Activated CD4-positive, alpha-beta T cell treated with anti-CD3 and anti-CD28 coated beads for 36 hours (primary cell): ENCODE data around the gene ITGA11. TPM values are rescaled to one million over a fixed set of nuclear protein-coding genes. Genes with fewer than 3 reads are reported as not detected.
A peak's percentile ranks its signal among the peaks of the same experiment; 100 is the strongest.
"Not testable (repeated sequence)": the region's sequence is repeated elsewhere in the genome, so short reads cannot be mapped to it uniquely, and the experiment has no call there.

Experiments used
- ATAC-seq: fragments of 200-7000 bp; cut with Tn5 transposase; one replicate; pipeline ENCODE4 v1.10.0; 2021; ENCODE audit warnings: mild to moderate bottlenecking, moderate library complexity
- CTCF ChIA-PET: fragments of 350-600 bp; sonication (Branson Sonifier 250); formaldehyde crosslinking; loops from one replicate; lab custom pipeline; 2021; ENCODE audit warnings: antibody characterized with exemption; lab: Charles Lee
- POLR2A ChIA-PET: fragments of 350-600 bp; sonication (Branson Sonifier 250); formaldehyde crosslinking; loops from one replicate; lab custom pipeline; 2021; ENCODE audit warnings: antibody characterized with exemption, inconsistent platforms; lab: Charles Lee
- DNase-seq: peaks from one replicate; pipeline ENCODE4 v3.0.0-alpha.2; 2020
- H3K27ac Mint-ChIP-seq: one replicate; pipeline ENCODE4 v1.8.0; 2021; ENCODE audit warnings: mixed read lengths
- H3K27me3 Mint-ChIP-seq: one replicate; pipeline ENCODE4 v1.8.0; 2021; ENCODE audit warnings: mixed read lengths
- H3K36me3 Mint-ChIP-seq: one replicate; pipeline ENCODE4 v1.8.0; 2021; ENCODE audit warnings: low read depth, mixed read lengths
- H3K4me1 Mint-ChIP-seq: one replicate; pipeline ENCODE4 v1.8.0; 2021; ENCODE audit warnings: mixed read lengths
- H3K4me3 Mint-ChIP-seq: one replicate; pipeline ENCODE4 v1.8.0; 2021; ENCODE audit warnings: mild to moderate bottlenecking, moderate library complexity, mixed read lengths
- H3K9me3 Mint-ChIP-seq: one replicate; pipeline ENCODE4 v1.8.0; 2021; ENCODE audit warnings: low read depth, mixed read lengths
- intact Hi-C, 2 experiments: fragments of 100-400 bp; cut with DNase I in 1 of 2; cut with micrococcal nuclease in 1 of 2; formaldehyde crosslinking; loops; one replicate each; pipeline versions ENCODE4 v1.14.2 to v1.15.1; 2022 to 2024; cut with DNase I, micrococcal nuclease
- total RNA-seq, 2 experiments: library from RNA; stranded (reverse); gene quantifications; one replicate each; pipeline ENCODE4 v1.2.3, GENCODE V29; 2021

The ITGA11 gene
- total RNA-seq, 2 experiments from 2014 or later, result 2.9 to 3.2 TPM

DNA sequence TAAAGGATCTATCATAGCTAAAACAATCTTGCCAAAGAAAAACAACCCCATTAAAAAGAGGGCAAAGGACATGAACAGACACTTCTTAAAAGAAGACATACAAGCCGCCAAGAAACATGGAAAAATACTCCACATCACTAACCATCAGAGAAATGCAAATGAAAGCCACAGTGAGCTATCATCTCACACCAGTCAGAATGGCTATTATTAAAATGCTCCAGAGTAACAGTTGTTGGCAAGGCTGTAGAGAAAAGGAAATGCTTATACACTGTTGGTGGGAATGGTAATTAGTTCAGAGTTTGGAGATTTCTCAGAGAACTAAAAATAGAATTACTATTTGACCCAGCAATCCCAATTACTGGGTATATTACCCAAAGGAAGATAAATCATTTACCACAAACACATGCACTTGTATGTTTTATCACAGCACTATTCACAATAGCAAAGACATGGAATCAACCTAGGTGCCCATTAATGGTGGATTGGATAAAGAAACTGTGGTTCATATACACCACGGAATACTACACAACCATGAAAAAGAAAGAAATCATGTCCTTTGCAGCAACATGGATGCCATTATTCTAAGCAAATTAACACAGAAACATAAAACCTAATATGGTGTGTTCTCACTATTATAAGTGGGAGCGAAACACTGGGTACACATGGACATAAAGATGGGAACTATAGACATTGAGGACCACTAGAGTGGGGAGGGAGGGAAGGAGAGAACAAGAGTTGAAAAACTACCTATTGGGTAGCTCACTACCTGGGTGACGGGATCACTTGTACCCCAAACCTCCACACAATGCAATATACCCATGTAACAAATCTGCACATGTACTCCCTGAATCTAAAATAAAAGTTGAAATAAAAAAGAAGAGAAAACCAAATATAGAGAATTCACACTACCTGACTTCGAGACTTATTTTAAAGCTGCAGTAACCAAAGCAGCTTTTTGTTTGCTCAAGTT, 32.6 kb downstream of the ITGA11 start:
- ChIA-PET POLR2A (no interaction called here), CTCF (interaction anchor here (1.0 kb wide), 1 partner anchor 93 kb away, joined by 4 read pairs; no protein-coding TSS in a partner anchor)
- peak; percentile 51 for ATAC-seq
- no peaks in the 10 kb centered on the region for H3K4me1 Mint-ChIP-seq
- H3K4me3 Mint-ChIP-seq, result no peak overlapping the region
- intact Hi-C loops, result no loop called here
- peaks cover 6% of the 10 kb centered on the region for H3K27me3 Mint-ChIP-seq
- no peak for DNase-seq
- H3K36me3 Mint-ChIP-seq, result no peaks in the 10 kb centered on the region
- no peak overlapping the region for H3K27ac Mint-ChIP-seq
- no peaks in the 10 kb centered on the region for H3K9me3 Mint-ChIP-seq

DNA sequence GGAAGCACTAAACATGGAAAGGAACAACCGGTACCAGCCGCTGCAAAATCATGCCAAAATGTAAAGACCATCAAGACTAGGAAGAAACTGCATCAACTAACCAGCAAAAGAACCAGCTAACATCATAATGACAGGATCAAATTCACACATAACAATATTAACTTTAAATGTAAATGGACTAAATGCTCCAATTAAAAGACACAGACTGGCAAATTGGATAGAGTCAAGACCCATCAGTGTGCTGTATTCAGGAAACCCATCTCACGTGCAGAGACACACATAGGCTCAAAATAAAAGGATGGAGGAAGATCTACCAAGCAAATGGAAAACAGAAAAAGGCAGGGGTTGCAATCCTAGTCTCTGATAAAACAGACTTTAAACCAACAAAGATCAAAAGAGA, 34.0 kb downstream of the ITGA11 start:
- POLR2A ChIA-PET, ATAC-seq, H3K9me3 Mint-ChIP-seq, H3K27ac Mint-ChIP-seq, CTCF ChIA-PET, H3K4me1 Mint-ChIP-seq, intact Hi-C loops, H3K36me3 Mint-ChIP-seq, DNase-seq, H3K4me3 Mint-ChIP-seq: not testable (repeated sequence)
- peaks cover 12% of the 10 kb centered on the region for H3K27me3 Mint-ChIP-seq

DNA sequence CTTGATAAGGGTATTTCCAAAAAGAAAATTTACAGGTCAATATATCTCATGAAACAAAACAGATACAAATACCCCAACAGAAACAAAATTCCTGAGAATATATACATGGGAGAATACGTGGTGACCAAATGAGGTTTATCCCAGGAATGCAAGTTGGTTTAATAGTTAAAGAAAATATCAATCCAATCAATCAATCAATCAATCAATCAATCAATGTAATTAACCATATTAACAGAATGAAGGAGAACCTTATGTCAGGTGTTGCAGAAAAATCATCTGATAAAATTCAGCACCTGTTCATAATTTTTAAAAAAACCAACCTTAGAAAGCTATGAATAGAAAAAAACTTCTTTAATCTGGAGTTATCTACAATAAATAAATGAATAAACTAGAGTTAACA, 35.9 kb downstream of the ITGA11 start:
- H3K4me3 Mint-ChIP-seq, result no peak overlapping the region
- intact Hi-C loops, result no loop called here
- DNase-seq (no peak), ATAC-seq (no peak)
- POLR2A ChIA-PET, result no interaction called here
- H3K27ac Mint-ChIP-seq, result no peak overlapping the region
- H3K9me3 Mint-ChIP-seq, result no peaks in the 10 kb centered on the region
- H3K27me3 Mint-ChIP-seq, result peaks cover 24% of the 10 kb centered on the region
- H3K36me3 Mint-ChIP-seq, result no peaks in the 10 kb centered on the region
- CTCF ChIA-PET, result interaction anchor here (0.6 kb wide), 1 partner anchor 90 kb away, joined by 3 read pairs; no protein-coding TSS in a partner anchor
- H3K4me1 Mint-ChIP-seq, result no peaks in the 10 kb centered on the region

DNA sequence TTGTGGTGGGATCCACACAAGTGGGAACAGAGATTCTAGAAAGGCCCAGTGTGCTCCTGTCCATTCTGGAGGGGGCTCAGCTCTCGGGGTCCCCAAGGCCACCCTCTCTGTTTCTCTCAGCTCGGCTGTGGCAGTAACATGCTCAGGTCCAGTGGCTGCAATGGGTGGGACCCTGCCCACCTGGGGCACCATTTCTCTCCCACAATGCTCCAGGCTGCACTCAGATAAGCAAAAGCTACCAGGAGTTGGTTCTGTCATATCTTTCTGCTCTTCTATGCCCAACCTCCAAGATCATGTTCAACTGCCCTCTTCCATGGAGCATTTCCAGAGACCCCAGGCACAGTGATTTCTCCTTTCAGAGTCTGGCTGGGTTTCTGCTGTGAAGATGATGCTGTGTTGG, 40.8 kb downstream of the ITGA11 start:
- Mint-ChIP-seq H3K4me1 (no peaks in the 10 kb centered on the region), H3K4me3 (no peak overlapping the region), H3K27me3 (peaks cover 24% of the 10 kb centered on the region), H3K36me3 (no peaks in the 10 kb centered on the region), H3K27ac (no peak overlapping the region), H3K9me3 (no peaks in the 10 kb centered on the region)
- intact Hi-C loops, result no loop called here
- ChIA-PET CTCF (interaction anchor here (0.7 to 3.0 kb wide), 3 partner anchors 9 to 85 kb away, joined by 3 to 9 read pairs (median 3); no protein-coding TSS in a partner anchor), POLR2A (no interaction called here)
- ATAC-seq (no peak), DNase-seq (no peak)

DNA sequence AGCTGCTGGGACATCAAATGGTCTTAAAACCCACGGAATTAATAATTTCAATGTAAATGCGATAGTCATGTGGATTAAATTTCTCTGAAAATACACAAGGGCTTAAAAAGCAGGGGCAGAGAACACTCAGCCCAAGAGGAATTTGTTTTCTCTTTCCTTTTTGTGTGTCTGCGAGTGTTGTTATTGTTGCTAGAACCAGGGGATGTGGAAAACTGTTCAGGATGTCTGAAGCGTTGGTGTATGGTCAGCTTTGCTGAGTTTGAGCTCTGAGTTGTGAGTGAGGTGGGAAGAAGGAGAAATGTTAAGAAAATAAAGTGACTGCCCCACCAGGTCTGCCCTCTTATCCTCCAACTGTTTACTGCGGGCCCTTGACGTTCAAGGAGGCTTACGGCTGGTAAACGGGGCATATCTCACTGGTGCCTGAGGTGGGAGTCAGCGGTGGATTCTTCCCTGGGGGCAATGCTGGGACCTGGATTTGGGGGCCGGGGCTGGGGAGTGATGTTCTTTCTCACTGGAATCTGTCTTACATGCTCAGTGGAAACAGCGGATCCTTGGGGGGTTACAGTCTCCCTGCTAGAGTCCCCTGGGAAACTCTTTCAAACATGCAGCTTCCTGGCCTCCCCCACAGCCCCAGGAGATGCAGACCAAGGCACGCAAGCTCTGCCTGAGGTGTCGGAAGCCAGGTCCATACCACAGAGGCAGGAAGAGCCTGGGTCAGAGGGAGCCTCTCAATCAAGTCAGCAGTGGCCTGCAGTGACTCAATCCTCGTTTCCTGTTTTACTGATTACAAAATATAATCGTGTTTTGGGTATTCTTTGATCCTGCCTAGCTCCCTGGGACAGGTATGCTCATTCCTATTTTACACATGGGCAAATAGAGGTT, 41.8 kb downstream of the ITGA11 start:
- ChIA-PET POLR2A (no interaction called here), CTCF (interaction anchor here (0.5 to 3.0 kb wide), 4 partner anchors 8 to 365 kb away, joined by 3 to 9 read pairs (median 3); no protein-coding TSS in a partner anchor)
- intact Hi-C loops, result no loop called here
- ATAC-seq (peak; percentile 75), DNase-seq (peak; percentile 28)
- Mint-ChIP-seq H3K4me3 (no peak overlapping the region), H3K4me1 (no peaks in the 10 kb centered on the region), H3K27ac (no peak overlapping the region), H3K9me3 (no peaks in the 10 kb centered on the region), H3K27me3 (peaks cover 21% of the 10 kb centered on the region), H3K36me3 (no peaks in the 10 kb centered on the region)

DNA sequence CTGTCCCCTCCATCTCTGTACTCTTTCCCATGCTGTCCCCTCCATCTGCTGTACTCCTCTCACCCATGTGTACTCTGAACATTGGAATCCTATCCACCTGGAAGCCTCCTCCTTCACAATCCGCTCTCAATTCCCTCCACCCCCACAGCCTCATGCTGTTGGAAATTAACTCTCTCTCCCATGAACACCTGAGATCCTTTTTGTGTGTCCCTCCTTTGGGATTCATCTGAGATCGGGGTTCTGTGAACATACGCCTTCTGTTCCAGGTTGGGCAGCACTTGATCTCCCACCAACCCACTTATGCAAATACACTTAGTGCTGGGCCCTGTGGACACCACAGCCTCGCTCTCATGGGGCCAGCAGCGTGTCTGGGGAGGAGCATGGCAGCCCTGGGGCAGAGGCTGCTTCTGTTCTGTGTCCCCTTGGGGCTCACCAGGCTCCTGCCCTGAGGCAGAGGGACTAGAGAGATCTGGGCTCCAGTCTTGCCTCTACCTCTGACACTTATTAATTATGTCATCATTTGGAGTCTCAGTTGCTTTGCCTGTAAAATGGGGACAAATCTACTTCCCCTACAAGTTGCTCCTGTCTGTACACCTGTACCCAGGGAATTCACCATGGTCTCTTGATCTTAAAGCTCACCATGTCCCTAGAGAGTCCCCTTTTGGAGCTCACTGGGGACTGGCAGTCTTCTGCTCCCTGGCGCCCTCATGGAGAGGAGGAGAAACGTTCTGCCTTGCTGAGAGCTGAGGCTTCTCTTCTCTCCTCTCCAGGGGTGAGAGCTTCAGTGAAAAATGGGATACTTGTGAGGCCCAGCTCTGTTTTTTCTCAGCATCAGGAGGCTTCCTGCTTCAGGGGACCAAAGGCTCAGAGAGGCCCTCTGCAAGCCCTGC, 42.7 kb downstream of the ITGA11 start:
- POLR2A ChIA-PET, result no interaction called here
- H3K4me3 Mint-ChIP-seq, result no peak overlapping the region
- no peaks in the 10 kb centered on the region for H3K36me3 Mint-ChIP-seq
- H3K27me3 Mint-ChIP-seq, result peaks cover 18% of the 10 kb centered on the region
- CTCF ChIA-PET, result interaction anchor here (0.8 to 3.0 kb wide), 3 partner anchors 83 to 366 kb away, joined by 3 to 9 read pairs (median 6); no protein-coding TSS in a partner anchor
- ATAC-seq, result no peak
- H3K4me1 Mint-ChIP-seq, result no peaks in the 10 kb centered on the region
- intact Hi-C loops, result no loop called here
- DNase-seq, result no peak
- H3K27ac Mint-ChIP-seq, result no peak overlapping the region
- H3K9me3 Mint-ChIP-seq, result no peaks in the 10 kb centered on the region

DNA sequence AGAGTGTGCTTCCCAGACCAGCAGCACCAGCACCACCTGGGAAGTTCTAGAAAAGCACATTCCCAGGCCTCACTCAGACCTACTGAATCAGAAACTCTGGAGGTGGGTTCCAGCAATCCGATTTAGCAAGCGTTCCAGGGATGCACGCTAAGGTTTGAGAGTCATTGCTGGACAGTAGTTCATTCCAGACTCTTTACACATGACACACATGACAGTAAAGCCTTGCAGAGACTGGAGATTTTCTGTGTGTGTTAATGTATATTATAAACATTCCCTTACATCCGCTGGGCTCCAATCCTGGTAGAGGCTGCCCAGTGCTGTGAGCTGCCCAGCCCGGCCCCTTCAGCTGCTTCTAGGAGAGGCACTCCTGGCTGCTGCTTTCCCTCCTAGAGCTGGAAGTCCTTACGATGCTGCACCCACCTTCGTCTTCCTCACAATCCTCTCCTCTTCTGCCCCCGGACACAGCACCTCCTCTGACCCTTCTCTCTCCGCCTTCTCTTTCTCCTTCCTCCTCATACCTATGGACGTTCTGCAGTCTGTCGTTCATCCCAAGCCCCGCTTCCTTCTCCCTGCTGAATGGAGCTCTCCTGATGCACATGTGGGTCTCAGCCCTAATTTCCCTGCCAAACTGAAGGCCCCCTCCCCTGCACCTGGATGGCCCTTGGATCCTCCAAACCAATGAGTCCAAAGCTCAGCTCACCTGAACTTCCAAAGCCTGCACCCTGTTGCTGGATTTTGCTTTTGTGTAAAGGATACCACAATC, 44.4 kb downstream of the ITGA11 start:
- Mint-ChIP-seq H3K4me1 (no peaks in the 10 kb centered on the region), H3K27me3 (peaks cover 10% of the 10 kb centered on the region), H3K4me3 (no peak overlapping the region), H3K36me3 (no peaks in the 10 kb centered on the region), H3K27ac (no peak overlapping the region), H3K9me3 (peaks cover under 1% of the 10 kb centered on the region)
- intact Hi-C loops, result no loop called here
- ChIA-PET CTCF (interaction anchor here (1.5 kb wide), 1 partner anchor 81 kb away, joined by 6 read pairs; no protein-coding TSS in a partner anchor), POLR2A (no interaction called here)
- DNase-seq (no peak), ATAC-seq (no peak)

DNA sequence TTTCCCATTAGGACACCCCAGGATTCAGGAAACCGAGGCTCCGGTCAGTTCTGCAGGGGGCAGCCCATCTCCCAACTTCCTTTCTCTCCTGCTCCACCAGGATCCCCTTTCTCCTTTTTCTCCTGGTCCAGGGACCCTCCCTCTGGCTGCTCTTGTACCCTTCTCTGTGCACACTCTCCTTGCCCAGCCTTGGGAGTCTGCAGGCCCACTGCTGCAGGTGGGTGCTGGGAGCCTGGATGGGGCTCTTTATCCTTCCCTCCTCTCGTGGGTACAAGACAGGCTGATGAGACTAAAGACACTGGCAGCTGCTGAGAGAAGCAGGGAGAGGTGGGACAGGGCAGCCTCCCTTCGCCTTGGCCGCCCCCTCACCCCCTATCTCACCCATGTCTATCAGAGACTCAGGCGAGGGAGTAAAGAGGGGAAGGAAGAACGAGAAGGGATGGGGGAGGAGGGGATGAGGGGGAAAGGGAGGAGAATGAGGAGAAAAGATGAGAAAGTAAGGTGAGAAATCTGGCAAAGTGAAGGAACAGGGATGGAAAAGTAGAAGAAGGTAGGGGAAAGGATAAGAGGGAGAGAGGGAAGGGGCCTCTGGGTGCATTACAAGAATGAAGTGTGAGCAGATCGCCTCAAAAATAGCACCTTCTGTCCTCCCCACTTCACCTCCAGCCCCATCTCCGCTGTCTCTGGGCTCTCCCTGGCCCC, 45.2 kb downstream of the ITGA11 start:
- no peak overlapping the region for H3K4me3 Mint-ChIP-seq
- no peak for DNase-seq
- intact Hi-C loops, result no loop called here
- no peaks in the 10 kb centered on the region for H3K4me1 Mint-ChIP-seq
- no peaks in the 10 kb centered on the region for H3K36me3 Mint-ChIP-seq
- ATAC-seq, result no peak
- no peak overlapping the region for H3K27ac Mint-ChIP-seq
- CTCF ChIA-PET, result interaction anchor here (0.7 kb wide), 1 partner anchor 80 kb away, joined by 5 read pairs; no protein-coding TSS in a partner anchor
- peaks cover 3% of the 10 kb centered on the region for H3K27me3 Mint-ChIP-seq
- peaks cover 3% of the 10 kb centered on the region for H3K9me3 Mint-ChIP-seq
- POLR2A ChIA-PET, result no interaction called here

DNA sequence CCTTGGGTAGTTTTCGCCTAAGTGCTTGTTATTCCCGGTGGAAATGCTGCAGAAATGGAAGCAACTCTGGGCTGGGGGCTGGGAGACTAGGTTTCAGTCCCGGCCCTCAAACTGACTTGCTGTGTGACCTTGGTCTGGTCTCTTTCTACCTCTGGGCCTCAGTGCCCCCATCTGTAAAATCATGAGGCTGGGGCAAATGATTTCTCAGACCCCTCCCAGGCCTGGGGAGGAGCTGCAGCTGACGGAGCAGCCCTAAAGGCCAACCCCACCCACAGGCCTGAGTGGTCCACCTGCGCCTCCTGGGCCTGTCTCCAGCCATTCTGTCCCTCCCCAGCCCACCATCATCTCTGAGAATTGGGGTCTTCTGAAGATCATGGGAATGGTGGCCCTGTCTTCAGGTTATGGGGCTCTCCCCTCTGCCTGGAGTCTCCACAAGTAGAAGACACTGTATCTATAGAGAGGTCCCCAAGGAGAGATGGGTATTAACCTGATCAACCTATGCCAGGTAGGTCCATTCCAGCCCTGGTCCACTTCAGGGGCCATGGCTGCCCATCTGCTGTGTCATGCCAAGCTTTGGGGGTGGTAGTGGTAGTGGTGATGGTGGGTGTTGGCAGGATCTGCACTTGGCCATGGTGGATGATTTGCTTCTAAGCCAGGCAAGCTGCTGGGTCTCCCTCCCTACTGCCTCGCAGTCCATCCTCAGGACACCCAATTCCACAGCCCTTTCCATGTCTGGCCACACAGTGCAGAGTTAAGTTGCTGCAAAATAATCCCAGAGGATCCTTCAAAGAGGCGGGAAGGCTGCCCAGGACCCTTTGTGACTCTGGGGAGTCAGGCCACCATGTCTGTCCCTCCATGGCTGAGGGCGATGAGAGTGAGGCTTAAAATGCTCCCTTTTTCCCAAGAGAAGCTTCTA, 46.0 kb downstream of the ITGA11 start:
- no peaks in the 10 kb centered on the region for H3K27me3 Mint-ChIP-seq
- no peaks in the 10 kb centered on the region for H3K4me1 Mint-ChIP-seq
- intact Hi-C loops, result no loop called here
- H3K36me3 Mint-ChIP-seq, result no peaks in the 10 kb centered on the region
- H3K9me3 Mint-ChIP-seq, result peaks cover 3% of the 10 kb centered on the region
- POLR2A ChIA-PET, result no interaction called here
- DNase-seq (no peak), ATAC-seq (no peak)
- H3K27ac Mint-ChIP-seq, result no peak overlapping the region
- CTCF ChIA-PET, result interaction anchor here (0.7 to 5.0 kb wide), 3 partner anchors 45 to 80 kb away, joined by 3 to 44 read pairs (median 5); no protein-coding TSS in a partner anchor
- H3K4me3 Mint-ChIP-seq, result no peak overlapping the region
